ENCODE results near the gene CYBB.
"Not testable (repeated sequence)": the region's sequence is repeated elsewhere in the genome, so short reads cannot be mapped to it uniquely, and the experiment has no call there.

DNA sequence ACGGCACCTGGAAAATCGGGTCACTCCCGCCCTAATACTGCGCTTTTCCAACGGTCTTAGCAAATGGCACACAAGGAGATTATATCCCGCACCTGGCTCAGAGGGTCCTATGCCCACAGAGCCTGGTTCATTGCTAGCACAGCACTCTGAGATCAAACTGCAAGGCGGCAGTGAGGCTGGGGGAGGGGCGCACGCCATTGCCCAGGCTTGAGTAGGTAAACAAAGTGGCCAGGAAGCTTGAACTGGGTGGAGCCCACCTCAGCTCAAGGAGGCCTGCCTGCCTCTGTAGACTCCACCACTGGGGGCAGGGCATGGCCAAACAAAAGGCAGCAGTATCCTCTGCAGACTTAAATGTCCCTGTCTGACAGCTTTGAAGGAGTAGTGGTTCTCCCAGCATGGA lies 11.0 kb upstream of the CYBB start:
- TF ChIP-seq EZH2 (IDR thresholded peaks at IDR 0.05; ENCODE audit: low read length, unreplicated experiment); EZH2phosphoT487 (IDR thresholded peaks at IDR 0.05; ENCODE audit: borderline replicate concordance, low read length): not testable (repeated sequence)
- TF ChIP-seq, protein P1, sequence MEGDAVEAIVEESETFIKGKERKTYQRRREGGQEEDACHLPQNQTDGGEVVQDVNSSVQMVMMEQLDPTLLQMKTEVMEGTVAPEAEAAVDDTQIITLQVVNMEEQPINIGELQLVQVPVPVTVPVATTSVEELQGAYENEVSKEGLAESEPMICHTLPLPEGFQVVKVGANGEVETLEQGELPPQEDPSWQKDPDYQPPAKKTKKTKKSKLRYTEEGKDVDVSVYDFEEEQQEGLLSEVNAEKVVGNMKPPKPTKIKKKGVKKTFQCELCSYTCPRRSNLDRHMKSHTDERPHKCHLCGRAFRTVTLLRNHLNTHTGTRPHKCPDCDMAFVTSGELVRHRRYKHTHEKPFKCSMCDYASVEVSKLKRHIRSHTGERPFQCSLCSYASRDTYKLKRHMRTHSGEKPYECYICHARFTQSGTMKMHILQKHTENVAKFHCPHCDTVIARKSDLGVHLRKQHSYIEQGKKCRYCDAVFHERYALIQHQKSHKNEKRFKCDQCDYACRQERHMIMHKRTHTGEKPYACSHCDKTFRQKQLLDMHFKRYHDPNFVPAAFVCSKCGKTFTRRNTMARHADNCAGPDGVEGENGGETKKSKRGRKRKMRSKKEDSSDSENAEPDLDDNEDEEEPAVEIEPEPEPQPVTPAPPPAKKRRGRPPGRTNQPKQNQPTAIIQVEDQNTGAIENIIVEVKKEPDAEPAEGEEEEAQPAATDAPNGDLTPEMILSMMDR (conservative IDR thresholded peaks at IDR 0.05; ENCODE audit: low read depth, low read length), result not testable (repeated sequence)

All from PC-3 (cell line).